SU-DHL-6 (cell line): ENCODE results near the gene POLK.

Experiments
- EZH2phosphoT487 ChIP-seq: fragments of 200-600 bp; sonication (generic), shearing (Covaris generic); conservative IDR thresholded peaks from 2 replicates; pipeline ENCODE4 v1.6.1; 2018; ENCODE audit warnings: mild to moderate bottlenecking, antibody characterized with exemption, low read length, moderate library complexity, mixed read lengths
- TF ChIP-seq, protein P1 (sequence below): fragments of 200-600 bp; sonication (generic); IDR thresholded peaks from one replicate; pipeline ENCODE4 v1.5.1; 2017; ENCODE audit warnings: antibody characterized with exemption, mild to moderate bottlenecking, low read length, moderate library complexity; ENCODE audit not compliant: insufficient read depth, poor library complexity, severe bottlenecking

GRCh38 chr5:75603371-75603770, 91.7 kb downstream of the POLK start:
- TF ChIP-seq, protein P1, sequence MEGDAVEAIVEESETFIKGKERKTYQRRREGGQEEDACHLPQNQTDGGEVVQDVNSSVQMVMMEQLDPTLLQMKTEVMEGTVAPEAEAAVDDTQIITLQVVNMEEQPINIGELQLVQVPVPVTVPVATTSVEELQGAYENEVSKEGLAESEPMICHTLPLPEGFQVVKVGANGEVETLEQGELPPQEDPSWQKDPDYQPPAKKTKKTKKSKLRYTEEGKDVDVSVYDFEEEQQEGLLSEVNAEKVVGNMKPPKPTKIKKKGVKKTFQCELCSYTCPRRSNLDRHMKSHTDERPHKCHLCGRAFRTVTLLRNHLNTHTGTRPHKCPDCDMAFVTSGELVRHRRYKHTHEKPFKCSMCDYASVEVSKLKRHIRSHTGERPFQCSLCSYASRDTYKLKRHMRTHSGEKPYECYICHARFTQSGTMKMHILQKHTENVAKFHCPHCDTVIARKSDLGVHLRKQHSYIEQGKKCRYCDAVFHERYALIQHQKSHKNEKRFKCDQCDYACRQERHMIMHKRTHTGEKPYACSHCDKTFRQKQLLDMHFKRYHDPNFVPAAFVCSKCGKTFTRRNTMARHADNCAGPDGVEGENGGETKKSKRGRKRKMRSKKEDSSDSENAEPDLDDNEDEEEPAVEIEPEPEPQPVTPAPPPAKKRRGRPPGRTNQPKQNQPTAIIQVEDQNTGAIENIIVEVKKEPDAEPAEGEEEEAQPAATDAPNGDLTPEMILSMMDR, result no peak
- TF ChIP-seq EZH2phosphoT487, result no peak
